ENCODE results near the gene SMPD3. TPM values are rescaled to one million over a fixed set of nuclear protein-coding genes. Genes with fewer than 3 reads are reported as not detected.

The SMPD3 gene
- total and polyA plus RNA-seq, 2 of the 4 experiments (the other 2 are of a cell fraction): not detected

GRCh38 chr16:68451676-68452075, 3.4 kb upstream of the SMPD3 start:
- no peak overlapping the region for H2BK5ac ChIP-seq (ENCODE audit: low read depth, low read length, poor library complexity, severe bottlenecking)
- no peak overlapping the region for H2BK15ac ChIP-seq (ENCODE audit: low read depth, low read length)
- DNase-seq (no peak), ATAC-seq (ENCODE audit: low read depth) (no peak)
- peaks cover 2% of the 10 kb centered on the region; the same call in 1 of the 2 replicates for H3K9me1 ChIP-seq (ENCODE audit: insufficient read depth, low read length)
- WGBS, 2 experiments (ENCODE audit: extremely low coverage in 2 of 2, insufficient read length in 1 of 2): no CpG with 5 or more reads among the region's 1 CpG
- H3K4ac ChIP-seq (ENCODE audit: low read depth, low read length): no peak overlapping the region
- H4K5ac ChIP-seq (ENCODE audit: low read depth, low read length): no peak overlapping the region
- no peak overlapping the region for H3K56ac ChIP-seq (ENCODE audit: extremely low read depth, insufficient read depth, low read length)
- in situ Hi-C loops (cut with MboI; ENCODE audit: low sequenced_read_pairs): no loop called here
- H3K9me3 ChIP-seq (ENCODE audit: control insufficient read depth, insufficient read depth, low read length): no peaks in the 10 kb centered on the region
- no peaks in the 10 kb centered on the region for H4K20me1 ChIP-seq (ENCODE audit: insufficient read depth, low read length)
- no peaks in the 10 kb centered on the region for H3K36me3 ChIP-seq (ENCODE audit: control insufficient read depth, insufficient read depth, low read length)
- peaks cover 7% of the 10 kb centered on the region for H3K4me1 ChIP-seq (ENCODE audit: control insufficient read depth, insufficient read depth, low read length)
- H2AK5ac ChIP-seq (ENCODE audit: low read depth, low read length): no peak overlapping the region
- BruUV-seq (replicated peaks): no TSS peak
- no peak overlapping the region for H2AK9ac ChIP-seq (replicated peaks; ENCODE audit: low read depth, low read length, poor library complexity)
- no peak overlapping the region for H3K4me3 ChIP-seq (ENCODE audit: insufficient read depth, low read depth, low read length)
- H4K8ac ChIP-seq (ENCODE audit: low read depth in 2 of 2, low read length in 2 of 2): no peak overlapping the region
- H3K79me1 ChIP-seq (ENCODE audit: low read depth in 1 of 2, low read length in 2 of 2): no peaks in the 10 kb centered on the region
- H3K18ac ChIP-seq (ENCODE audit: low read depth, low read length): no peak overlapping the region
- H3K27ac ChIP-seq (ENCODE audit: insufficient read depth, low read length): no peak overlapping the region
- no peak overlapping the region for H3K9ac ChIP-seq (ENCODE audit: low read depth, low read length)
- H3K27me3 ChIP-seq (ENCODE audit: control insufficient read depth, insufficient read depth, low read length): peaks cover 6% of the 10 kb centered on the region; the same call in 1 of the 2 replicates
- CTCF ChIA-PET: interaction anchor here (0.6 to 1.4 kb wide), 4 partner anchors 55 to 350 kb away, joined by 3 to 6 read pairs (median 4); no protein-coding TSS in a partner anchor
- H3K4me2 ChIP-seq (ENCODE audit: low read depth, low read length): no peak overlapping the region; the same call in 1 of the 2 replicates
- dilution Hi-C loops (cut with HindIII; ENCODE audit: low sequenced_read_pairs, unreplicated experiment): no loop called here
- POLR2A ChIA-PET (ENCODE audit: unreplicated experiment): no interaction called here
- no peak overlapping the region for H3K14ac ChIP-seq (replicated peaks; ENCODE audit: low read depth, low read length)
- no peak overlapping the region for H2BK20ac ChIP-seq (ENCODE audit: low read depth, low read length)
- no peak overlapping the region for H3K23ac ChIP-seq (ENCODE audit: low read depth, low read length)
- no peak overlapping the region for H2BK120ac ChIP-seq (ENCODE audit: low read depth, low read length)
- no peak overlapping the region for H4K91ac ChIP-seq (ENCODE audit: insufficient read depth, low read depth, low read length)
- TF ChIP-seq BHLHE40 (IDR thresholded peaks at IDR 0.05; ENCODE audit: low read depth, low read length): no peak
- no peak for TF ChIP-seq MAZ (IDR thresholded peaks at IDR 0.05; ENCODE audit: borderline replicate concordance, low read depth, low read length)
- no peak for TF ChIP-seq NFE2L2 (IDR thresholded peaks at IDR 0.05; ENCODE audit: low read depth, low read length)
- TF ChIP-seq SMC3 (IDR thresholded peaks at IDR 0.05; ENCODE audit: low read depth, low read length): no peak
- no peak for TF ChIP-seq RCOR1 (IDR thresholded peaks at IDR 0.05; ENCODE audit: insufficient replicate concordance, low read length)
- no peak for TF ChIP-seq ELK1 (IDR thresholded peaks at IDR 0.05; ENCODE audit: borderline replicate concordance, low read depth, low read length)
- TF ChIP-seq MXI1 (IDR thresholded peaks at IDR 0.05; ENCODE audit: borderline replicate concordance, low read depth, low read length): no peak
- intact Hi-C loops (cut with micrococcal nuclease): no loop called here
- H2AFZ ChIP-seq (replicated peaks; ENCODE audit: low read length, poor library complexity): no peak overlapping the region

Measured in IMR-90 (cell line).